H1 (cell line): ENCODE data around the gene LRIT2. TPM values are rescaled to one million over a fixed set of nuclear protein-coding genes. Genes with fewer than 3 reads are reported as not detected.
A peak's percentile ranks its signal among the peaks of the same experiment; 100 is the strongest.

ENCODE experiments used
- CTCF ChIA-PET: fragments of 300-600 bp; sonication (Branson Sonifier 250); formaldehyde crosslinking; loops from one replicate; lab custom pipeline; 2021; ENCODE audit not compliant: partially characterized antibody; lab: Charles Lee
- POLR2A ChIA-PET: fragments of 300-600 bp; sonication (Branson Sonifier 250); formaldehyde crosslinking; loops from one replicate; lab custom pipeline; 2021; ENCODE audit warnings: inconsistent platforms; ENCODE audit not compliant: partially characterized antibody; lab: Charles Lee
- DNase-seq, 2 experiments: peaks; one replicate each; pipeline versions ENCODE4 v3.0.0 to v3.0.0-alpha.2; 2010 to 2022; ENCODE audit warnings: low spot score in 2 of 2, low read depth in 1 of 2, mixed read lengths in 1 of 2
- FAIRE-seq: peaks from 2 replicates; lab custom pipeline; 2011; peaks lifted over from hg19 to GRCh38; lab: Jason Lieb, UNC
- H2AFZ ChIP-seq: 2 replicates; pipeline ENCODE4 v1.8.1; 2012; ENCODE audit warnings: low read length, inconsistent platforms
- H2AK5ac ChIP-seq: 2 replicates; pipeline ENCODE4 v1.6.1; 2013; ENCODE audit warnings: low read depth, low read length
- H2BK120ac ChIP-seq: replicated peaks from 2 replicates; pipeline ENCODE3; 2013; ENCODE audit warnings: low read depth, low read length, inconsistent platforms
- H2BK12ac ChIP-seq: 2 replicates; pipeline ENCODE4 v1.6.1; 2013; ENCODE audit warnings: low read depth, low read length
- H2BK15ac ChIP-seq: 2 replicates; pipeline ENCODE4 v1.6.1; 2013; ENCODE audit warnings: low read length
- H2BK20ac ChIP-seq: 2 replicates; pipeline ENCODE4 v1.6.1; 2013; ENCODE audit warnings: low read length
- H2BK5ac ChIP-seq: 2 replicates; pipeline ENCODE4 v1.6.1; 2013; ENCODE audit warnings: low read depth, low read length
- H3K14ac ChIP-seq: 2 replicates; pipeline ENCODE4 v1.6.1; 2013; ENCODE audit warnings: inconsistent platforms; ENCODE audit not compliant: insufficient read length
- H3K18ac ChIP-seq: 2 replicates; pipeline ENCODE4 v1.6.1; 2013; ENCODE audit warnings: low read length; ENCODE audit errors: extremely low read depth
- H3K23ac ChIP-seq: 2 replicates; pipeline ENCODE4 v1.6.1; 2013; ENCODE audit warnings: inconsistent platforms; ENCODE audit not compliant: insufficient read length
- H3K23me2 ChIP-seq: 2 replicates; pipeline ENCODE4 v1.6.1; 2013; ENCODE audit warnings: low read depth, low read length
- H3K27ac ChIP-seq: 2 replicates; pipeline ENCODE4 v1.6.1; 2011; ENCODE audit warnings: low read depth, low read length, inconsistent platforms
- H3K27me3 ChIP-seq, 4 experiments: replicated peaks in 1 of 4; 1 replicate in 1 of 4; 2 replicates in 3 of 4; pipeline versions ENCODE4 v1.6.1 to v1.8.1; 2011 to 2013; ENCODE audit warnings: low read length in 3 of 4, mild to moderate bottlenecking in 3 of 4, inconsistent platforms in 2 of 4, mixed read lengths in 2 of 4, moderate library complexity in 1 of 4; ENCODE audit not compliant: control insufficient read depth in 3 of 4, insufficient read depth in 3 of 4; ENCODE audit errors: extremely low read depth in 1 of 4
- H3K36me3 ChIP-seq, 4 experiments: 2 replicates each; pipeline versions ENCODE4 v1.6.1 to v1.8.1; 2011 to 2013; ENCODE audit warnings: mild to moderate bottlenecking in 4 of 4, low read length in 3 of 4, moderate library complexity in 2 of 4, control low read depth in 1 of 4, inconsistent platforms in 1 of 4; ENCODE audit not compliant: insufficient read depth in 4 of 4, control insufficient read depth in 2 of 4
- H3K4ac ChIP-seq: replicated peaks from 2 replicates; pipeline ENCODE3; 2013; ENCODE audit warnings: low read length, low read depth, mixed read lengths, inconsistent platforms; ENCODE audit not compliant: insufficient read length
- H3K4me1 ChIP-seq, 4 experiments: replicated peaks in 1 of 4; 1 replicate in 1 of 4; 2 replicates in 3 of 4; pipeline versions ENCODE4 v1.6.1 to v1.8.1; 2011 to 2013; ENCODE audit warnings: low read length in 3 of 4, inconsistent platforms in 2 of 4, mixed read lengths in 1 of 4; ENCODE audit not compliant: insufficient read depth in 4 of 4, control insufficient read depth in 3 of 4
- H3K4me2 ChIP-seq, 2 experiments: 2 replicates each; pipeline versions ENCODE4 v1.6.1 to v1.8.1; 2011 to 2013; ENCODE audit warnings: low read depth in 2 of 2, low read length in 2 of 2, control low read depth in 1 of 2, inconsistent platforms in 1 of 2, mild to moderate bottlenecking in 1 of 2; ENCODE audit not compliant: insufficient read depth in 1 of 2
- H3K4me3 ChIP-seq, 4 experiments: fragments of 200-600, 300-600 bp in 1 of 4; sonication (generic), shearing (Covaris generic), sonication (Bioruptor Twin) in 1 of 4; 2 replicates each; pipeline versions ENCODE4 v1.5.1 to v1.8.1; 2011 to 2016; ENCODE audit warnings: low read length in 4 of 4, low read depth in 3 of 4, control low read depth in 2 of 4, inconsistent platforms in 2 of 4, mild to moderate bottlenecking in 2 of 4, mixed read lengths in 1 of 4, moderate library complexity in 1 of 4; ENCODE audit not compliant: insufficient read depth in 2 of 4; ENCODE audit errors: extremely low read depth in 1 of 4
- H3K56ac ChIP-seq: replicated peaks from 2 replicates; pipeline ENCODE3; 2013; ENCODE audit warnings: low read depth, mild to moderate bottlenecking, mixed read lengths, low read length, inconsistent platforms; ENCODE audit not compliant: insufficient read length
- H3K79me1 ChIP-seq: 2 replicates; pipeline ENCODE4 v1.6.1; 2013; ENCODE audit warnings: low read depth, low read length, control low read depth
- H3K79me2 ChIP-seq, 2 experiments: 2 replicates each; pipeline versions ENCODE4 v1.6.1 to v1.8.1; 2012 to 2013; ENCODE audit warnings: low read length in 2 of 2, mild to moderate bottlenecking in 2 of 2, inconsistent platforms in 1 of 2; ENCODE audit not compliant: insufficient read depth in 2 of 2, control insufficient read depth in 1 of 2
- H3K9ac ChIP-seq, 4 experiments: replicated peaks in 1 of 4; 1 replicate in 1 of 4; 2 replicates in 3 of 4; pipeline versions ENCODE4 v1.6.1 to v1.8.1; 2011 to 2013; ENCODE audit warnings: low read depth in 3 of 4, low read length in 3 of 4, control low read depth in 2 of 4, mild to moderate bottlenecking in 2 of 4, moderate library complexity in 2 of 4, inconsistent platforms in 1 of 4; ENCODE audit errors: extremely low read depth in 1 of 4
- H3K9me3 ChIP-seq, 2 experiments: 2 replicates each; pipeline versions ENCODE4 v1.6.1 to v1.8.1; 2012 to 2013; ENCODE audit warnings: mild to moderate bottlenecking in 2 of 2, moderate library complexity in 2 of 2, control low read depth in 1 of 2, inconsistent platforms in 1 of 2, low read depth in 1 of 2, low read length in 1 of 2, mixed read lengths in 1 of 2; ENCODE audit not compliant: insufficient read depth in 2 of 2
- H4K20me1 ChIP-seq, 2 experiments: replicated peaks in 1 of 2; 2 replicates each; pipeline versions ENCODE3 to v1.8.1; 2011 to 2013; ENCODE audit warnings: inconsistent platforms in 2 of 2, low read length in 2 of 2, mild to moderate bottlenecking in 1 of 2; ENCODE audit not compliant: insufficient read depth in 2 of 2, control insufficient read depth in 1 of 2
- H4K5ac ChIP-seq: 2 replicates; pipeline ENCODE4 v1.6.1; 2013; ENCODE audit warnings: low read length, low read depth, mixed read lengths, inconsistent platforms; ENCODE audit not compliant: insufficient read length
- H4K8ac ChIP-seq: 2 replicates; pipeline ENCODE4 v1.8.0; 2013; ENCODE audit warnings: mild to moderate bottlenecking, moderate library complexity, low read length, inconsistent platforms; ENCODE audit not compliant: insufficient read depth; ENCODE audit errors: extremely low read depth
- H4K91ac ChIP-seq: replicated peaks from 2 replicates; pipeline ENCODE3; 2013; ENCODE audit warnings: low read length, mixed read lengths, inconsistent platforms; ENCODE audit not compliant: insufficient read length
- ASH2L ChIP-seq: fragments of 200-600, 300-600 bp; sonication (generic); IDR thresholded peaks from one replicate; pipeline ENCODE4 v1.7.1; 2017; ENCODE audit warnings: low read length
- CTBP2 ChIP-seq: IDR thresholded peaks from 2 replicates; pipeline ENCODE4 v1.7.0; 2011; ENCODE audit warnings: borderline replicate concordance, mild to moderate bottlenecking, moderate library complexity, mixed read lengths, low read length; ENCODE audit not compliant: insufficient read depth, insufficient read length
- HDAC6 ChIP-seq: IDR thresholded peaks from one replicate; pipeline ENCODE4 v1.7.1; 2012; ENCODE audit warnings: low read depth, mild to moderate bottlenecking, inconsistent platforms, low read length, moderate library complexity
- KDM5A ChIP-seq: fragments of 200-600 bp; IDR thresholded peaks from 2 replicates; pipeline ENCODE4 v1.7.1; 2012; ENCODE audit warnings: mild to moderate bottlenecking, low read length, inconsistent platforms, mixed read lengths
- SIN3A ChIP-seq, 2 experiments: IDR thresholded peaks in 1 of 2; conservative IDR thresholded peaks in 1 of 2; 2 replicates each; pipeline ENCODE4 v1.6.1; 2011 to 2012; ENCODE audit warnings: low read length in 2 of 2, improper control_type of control experiment in 1 of 2, low read depth in 1 of 2, mild to moderate bottlenecking in 1 of 2
- SIRT6 ChIP-seq: IDR thresholded peaks from one replicate; pipeline ENCODE4 v1.7.1; 2012; ENCODE audit warnings: low read length, inconsistent platforms
- TAF1 ChIP-seq: IDR thresholded peaks from 2 replicates; pipeline ENCODE4 v1.6.1; 2011; ENCODE audit warnings: mild to moderate bottlenecking, low read depth, low read length
- TBP ChIP-seq: IDR thresholded peaks from 2 replicates; pipeline ENCODE4 v1.6.1; 2011; ENCODE audit warnings: low read depth, low read length, improper control_type of control experiment
- WGBS, 2 experiments: shearing (Covaris generic) in 1 of 2; methylation state at CpG; one replicate each; pipeline versions ENCODE4 v1.1.6 to v1.1.7; 2013 to 2015; ENCODE audit warnings: low lambda C conversion rate in 2 of 2, mixed read lengths in 2 of 2, inconsistent platforms in 1 of 2, low coverage in 1 of 2, missing lambda C conversion rate in 1 of 2; ENCODE audit not compliant: insufficient replicate concordance in 2 of 2, insufficient coverage in 1 of 2, insufficient read length in 1 of 2; ENCODE audit errors: extremely low coverage in 1 of 2, missing lambda C conversion rate in 1 of 2; 5-methylcytosine and 5-hydroxymethylcytosine counted together
- polyA plus RNA-seq, 7 experiments: library from polyadenylated mRNA; depleted of rRNA in 3 of 7; stranded (reverse) in 5 of 7; unstranded in 2 of 7; fragments of >200 nt in 5 of 7; fragments of 200-250 nt in 2 of 7; gene quantifications; 1 replicate in 5 of 7; 2 replicates in 1 of 7; 4 replicates in 1 of 7; pipeline versions ENCODE4 v1.2.1 to v1.2.3, GENCODE V29; 2011 to 2013; ENCODE audit warnings: missing spikeins in 2 of 7, mixed read lengths in 2 of 7
- total RNA-seq: library from RNA; stranded (reverse); fragmentation: NEBNext Ultra II Directional; extraction: Animal tissue kit (Norgen Biotek cat#: 25700); gene quantifications from 2 replicates; pipeline ENCODE4 v1.2.1, GENCODE V29; 2021

Gene LRIT2
- total and polyA plus RNA-seq, 2 of the 8 experiments (the other 6 are each of a cell fraction or from before 2014, with no cell fraction given) = not detected

DNA sequence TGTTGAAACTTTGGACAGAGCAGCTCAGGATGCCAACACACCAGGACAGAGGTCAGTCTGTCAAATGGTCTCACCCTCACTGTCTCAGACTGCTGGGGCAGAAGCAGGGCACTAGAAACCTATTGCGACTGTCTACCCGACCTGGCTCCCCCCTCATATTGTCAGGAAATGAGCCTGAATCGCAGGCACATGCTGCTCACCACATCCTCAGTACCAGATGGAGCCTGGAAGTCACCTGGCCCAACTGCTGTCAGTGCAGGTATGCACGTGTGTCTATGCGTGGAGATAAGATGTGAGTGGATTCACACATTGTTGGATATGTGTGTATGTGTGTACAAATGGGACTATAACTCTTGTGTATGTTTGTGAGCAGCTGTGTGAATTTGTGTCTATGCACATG is 34.2 kb downstream of the LRIT2 start:
- Histone ChIP-seq H3K23ac (no peak overlapping the region), H3K18ac (no peak overlapping the region), H2AK5ac (peak overlapping the region; percentile 26; the same call in 1 of the 2 replicates), H2AFZ (no peak overlapping the region), H3K4ac (no peak overlapping the region), H4K8ac (no peak overlapping the region), H3K27me3 (peaks cover 2 to 29% (median 28%) of the 10 kb centered on the region in 4 experiments), H3K4me1 (peaks cover 0 to 5% (median 2%) of the 10 kb centered on the region in 4 experiments; a peak in 4 of 7 replicates), H3K79me1 (peaks cover 4% of the 10 kb centered on the region; the same call in 1 of the 2 replicates), H2BK5ac (no peak overlapping the region), H3K27ac (no peak overlapping the region), H3K23me2 (peaks cover 22% of the 10 kb centered on the region; the same call in 1 of the 2 replicates), H4K91ac (peak overlapping the region; percentile 17), H2BK15ac (no peak overlapping the region), H3K9me3 (no peaks in the 10 kb centered on the region), H3K56ac (no peak overlapping the region), H3K9ac (no peak overlapping the region), H2BK12ac (no peak overlapping the region), H4K20me1 (peaks cover 0 to 8% of the 10 kb centered on the region in 2 experiments)
- no peak for FAIRE-seq
- CTCF ChIA-PET = interaction anchor here (1.0 to 8.6 kb wide), 7 partner anchors 13 to 66 kb away, joined by 3 to 64 read pairs (median 7); partner anchors contain the start of gene GHITM
- WGBS, 2 experiments = 74% methylated on average over 5 of the region's 5 CpGs; no CpG with 5 or more reads in 1 of the 2 experiments
- POLR2A ChIA-PET = interaction anchor here (1.5 to 2.1 kb wide), 2 partner anchors 32 to 50 kb away, joined by 4 read pairs; no protein-coding TSS in a partner anchor
- TF ChIP-seq SIN3A (conservative IDR thresholded peaks at IDR 0.05 in 1 of 2, IDR thresholded peaks at IDR 0.05 in 1 of 2; ENCODE audit: low read depth in 1 of 2, low read length in 2 of 2) = no peak
- TF ChIP-seq SIRT6 = no peak
- TF ChIP-seq HDAC6 = no peak
- no peak for TF ChIP-seq ASH2L
- no peak for TF ChIP-seq CTBP2
- no peak for TF ChIP-seq TAF1
- TF ChIP-seq TBP = no peak
- TF ChIP-seq KDM5A = no peak
- TF ChIP-seq, all 59 proteins: peak for 0
- Histone ChIP-seq H4K5ac (no peak overlapping the region), H3K4me2 (no peak overlapping the region), H2BK120ac (no peak overlapping the region), H2BK20ac (no peak overlapping the region), H3K79me2 (no peaks in the 10 kb centered on the region), H3K4me3 (no peak overlapping the region), H3K36me3 (no peaks in the 10 kb centered on the region; a peak in 1 of 8 replicates), H3K14ac (no peak overlapping the region)
- DNase-seq = no peak
